Muscle layer of duodenum (tissue), 2 donors: ENCODE measurements around the gene ITSN1.
"Not testable (repeated sequence)": the region's sequence is repeated elsewhere in the genome, so short reads cannot be mapped to it uniquely, and the experiment has no call there.

ENCODE experiments used
- H3K27ac ChIP-seq: one replicate; pipeline ENCODE4 v1.7.0; 2013; ENCODE audit warnings: mild to moderate bottlenecking, low read length
- H3K27me3 ChIP-seq: one replicate; pipeline ENCODE4 v1.7.0; 2013; ENCODE audit warnings: low read depth, mild to moderate bottlenecking, control low read depth, low read length
- H3K36me3 ChIP-seq, 2 donors: one replicate each; pipeline ENCODE4 v1.7.0; 2013; ENCODE audit warnings: low read length in 2 of 2, control low read depth in 1 of 2, mild to moderate bottlenecking in 1 of 2; ENCODE audit not compliant: insufficient read depth in 2 of 2, control insufficient read depth in 1 of 2
- H3K4me1 ChIP-seq, 2 donors: one replicate each; pipeline ENCODE4 v1.7.0; 2013; ENCODE audit warnings: low read length in 2 of 2, mild to moderate bottlenecking in 2 of 2, control low read depth in 1 of 2, moderate library complexity in 1 of 2; ENCODE audit not compliant: insufficient read depth in 2 of 2, control insufficient read depth in 1 of 2
- H3K4me3 ChIP-seq, 2 donors: one replicate each; pipeline ENCODE4 v1.7.0; 2013; ENCODE audit warnings: low read length in 2 of 2, low read depth in 1 of 2, mild to moderate bottlenecking in 1 of 2
- H3K9me3 ChIP-seq, 2 donors: one replicate each; pipeline ENCODE4 v1.7.0; 2013; ENCODE audit warnings: low read length in 2 of 2, control low read depth in 1 of 2, mild to moderate bottlenecking in 1 of 2; ENCODE audit not compliant: control insufficient read depth in 1 of 2
- donor health status: healthy.

The ITSN1 gene

GRCh38 chr21:33926248-33926647, 283.9 kb downstream of the ITSN1 start:
- not testable (repeated sequence) for H3K36me3 ChIP-seq, H3K27ac ChIP-seq, H3K27me3 ChIP-seq, H3K4me3 ChIP-seq, H3K9me3 ChIP-seq
- H3K4me1 ChIP-seq = peaks cover 0 to 10% of the 10 kb centered on the region in 2 donors

- not testable (repeated sequence) for H3K27me3 ChIP-seq, H3K36me3 ChIP-seq, H3K9me3 ChIP-seq, H3K27ac ChIP-seq, H3K4me1 ChIP-seq
- peak overlapping the region; percentile 75 to 80 for H3K4me3 ChIP-seq
Observed at GRCh38 chr21:33931052-33931798, 288.9 kb downstream of the ITSN1 start.

- H3K36me3 ChIP-seq = no peaks in the 10 kb centered on the region
- no peaks in the 10 kb centered on the region for H3K9me3 ChIP-seq
- H3K4me1 ChIP-seq = peaks cover 0 to 7% of the 10 kb centered on the region in 2 donors
- H3K27ac ChIP-seq = peak overlapping the region; percentile 86
- no peaks in the 10 kb centered on the region for H3K27me3 ChIP-seq
- H3K4me3 ChIP-seq = peak overlapping the region; percentile 75 to 80
Observed at GRCh38 chr21:33931799-33932390, 289.6 kb downstream of the ITSN1 start.

GRCh38 chr21:33932731-33933130, 290.4 kb downstream of the ITSN1 start:
- peak overlapping the region; percentile 75 to 80 for H3K4me3 ChIP-seq

GRCh38 chr21:33936301-33937038, 294.2 kb downstream of the ITSN1 start:
- Histone ChIP-seq H3K27ac (no peak overlapping the region), H3K27me3 (no peaks in the 10 kb centered on the region), H3K4me1 (peaks cover 0 to 12% of the 10 kb centered on the region in 2 donors), H3K4me3 (no peak overlapping the region), H3K36me3 (no peaks in the 10 kb centered on the region), H3K9me3 (no peaks in the 10 kb centered on the region)

More at GRCh38 chr21:33932731-33933130, 290.4 kb downstream of the ITSN1 start:
- no peak overlapping the region for H3K27ac ChIP-seq
- H3K9me3 ChIP-seq = no peaks in the 10 kb centered on the region
- peaks cover 0 to 7% of the 10 kb centered on the region in 2 donors for H3K4me1 ChIP-seq
- no peaks in the 10 kb centered on the region for H3K27me3 ChIP-seq
- no peaks in the 10 kb centered on the region for H3K36me3 ChIP-seq

- H3K36me3 ChIP-seq = no peaks in the 10 kb centered on the region
- peak overlapping the region; percentile 31 for H3K27ac ChIP-seq
- H3K9me3 ChIP-seq = no peaks in the 10 kb centered on the region
- H3K27me3 ChIP-seq = no peaks in the 10 kb centered on the region
- no peak overlapping the region for H3K4me3 ChIP-seq
- H3K4me1 ChIP-seq = peaks cover 0 to 12% of the 10 kb centered on the region in 2 donors
Observed at GRCh38 chr21:33937146-33937545, 294.8 kb downstream of the ITSN1 start.

GRCh38 chr21:33937931-33938339, 295.6 kb downstream of the ITSN1 start:
- peaks cover 3 to 8% of the 10 kb centered on the region in 2 donors for H3K4me1 ChIP-seq
- no peaks in the 10 kb centered on the region for H3K36me3 ChIP-seq
- H3K27ac ChIP-seq = no peak overlapping the region
- H3K9me3 ChIP-seq = no peaks in the 10 kb centered on the region
- H3K27me3 ChIP-seq = no peaks in the 10 kb centered on the region
- no peak overlapping the region for H3K4me3 ChIP-seq

GRCh38 chr21:33938381-33938780, 296.1 kb downstream of the ITSN1 start:
- H3K36me3 ChIP-seq = no peaks in the 10 kb centered on the region
- H3K27ac ChIP-seq = no peak overlapping the region
- H3K9me3 ChIP-seq = no peaks in the 10 kb centered on the region
- no peaks in the 10 kb centered on the region for H3K27me3 ChIP-seq
- no peak overlapping the region for H3K4me3 ChIP-seq
- peaks cover 3 to 8% of the 10 kb centered on the region in 2 donors for H3K4me1 ChIP-seq

GRCh38 chr21:33939226-33939625, 296.9 kb downstream of the ITSN1 start:
- Histone ChIP-seq H3K27ac (no peak overlapping the region), H3K4me1 (peaks cover 3 to 8% of the 10 kb centered on the region in 2 donors)

GRCh38 chr21:33940164-33940880, 298.0 kb downstream of the ITSN1 start:
- Histone ChIP-seq H3K9me3 (no peaks in the 10 kb centered on the region), H3K27me3 (no peaks in the 10 kb centered on the region), H3K27ac (no peak overlapping the region), H3K4me3 (no peak overlapping the region), H3K4me1 (peaks cover 3 to 8% of the 10 kb centered on the region in 2 donors), H3K36me3 (no peaks in the 10 kb centered on the region)

More at GRCh38 chr21:33939226-33939625, 296.9 kb downstream of the ITSN1 start:
- no peaks in the 10 kb centered on the region for H3K27me3 ChIP-seq
- no peak overlapping the region for H3K4me3 ChIP-seq
- no peaks in the 10 kb centered on the region for H3K36me3 ChIP-seq
- no peaks in the 10 kb centered on the region for H3K9me3 ChIP-seq

GRCh38 chr21:33940881-33941245, 298.6 kb downstream of the ITSN1 start:
- Histone ChIP-seq H3K9me3 (no peaks in the 10 kb centered on the region), H3K36me3 (no peaks in the 10 kb centered on the region), H3K4me1 (peaks cover 3 to 8% of the 10 kb centered on the region in 2 donors), H3K27ac (no peak overlapping the region), H3K4me3 (no peak overlapping the region), H3K27me3 (no peaks in the 10 kb centered on the region)
